AG10803 (cell line): Measurements from ENCODE around the gene AUH.

Experiments
- DNase-seq: peaks from one replicate; pipeline ENCODE4 v3.0.0; 2010; ENCODE audit warnings: low read depth
- H3K4me3 ChIP-seq: 2 replicates; pipeline ENCODE4 v1.5.1; 2011; ENCODE audit warnings: mild to moderate bottlenecking, low read length, control low read depth
- TF ChIP-seq, protein P1 (sequence below): conservative IDR thresholded peaks from 2 replicates; pipeline ENCODE4 v1.5.1; 2011; ENCODE audit warnings: mild to moderate bottlenecking, low read length, control low read depth, inconsistent platforms

The AUH gene

DNA sequence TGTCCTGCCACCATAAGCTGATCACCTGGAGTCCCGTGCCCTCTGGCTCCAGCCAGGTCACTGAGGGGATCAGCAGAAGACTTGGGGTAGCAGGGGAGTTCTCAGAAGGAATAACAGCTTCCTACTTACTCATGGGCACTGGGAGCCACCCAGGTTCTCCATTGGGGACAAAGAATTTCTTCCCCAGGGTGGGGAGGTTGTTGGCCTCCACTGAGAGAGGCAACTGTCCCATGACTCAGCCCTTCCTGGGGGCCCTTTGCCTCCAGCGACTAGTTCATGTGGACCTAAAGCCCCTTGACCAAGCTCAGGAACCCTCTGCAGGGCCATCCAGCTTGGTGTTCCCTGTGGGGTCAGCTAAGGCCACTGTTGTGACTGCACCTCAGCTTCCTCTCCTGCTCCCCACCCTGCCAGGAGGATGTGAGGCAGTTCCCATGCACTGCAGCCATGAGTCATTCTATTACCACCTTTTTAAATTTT, 175.0 kb downstream of the AUH start:
- H3K4me3 ChIP-seq: no peak overlapping the region
- no peak for DNase-seq
- TF ChIP-seq, protein P1, sequence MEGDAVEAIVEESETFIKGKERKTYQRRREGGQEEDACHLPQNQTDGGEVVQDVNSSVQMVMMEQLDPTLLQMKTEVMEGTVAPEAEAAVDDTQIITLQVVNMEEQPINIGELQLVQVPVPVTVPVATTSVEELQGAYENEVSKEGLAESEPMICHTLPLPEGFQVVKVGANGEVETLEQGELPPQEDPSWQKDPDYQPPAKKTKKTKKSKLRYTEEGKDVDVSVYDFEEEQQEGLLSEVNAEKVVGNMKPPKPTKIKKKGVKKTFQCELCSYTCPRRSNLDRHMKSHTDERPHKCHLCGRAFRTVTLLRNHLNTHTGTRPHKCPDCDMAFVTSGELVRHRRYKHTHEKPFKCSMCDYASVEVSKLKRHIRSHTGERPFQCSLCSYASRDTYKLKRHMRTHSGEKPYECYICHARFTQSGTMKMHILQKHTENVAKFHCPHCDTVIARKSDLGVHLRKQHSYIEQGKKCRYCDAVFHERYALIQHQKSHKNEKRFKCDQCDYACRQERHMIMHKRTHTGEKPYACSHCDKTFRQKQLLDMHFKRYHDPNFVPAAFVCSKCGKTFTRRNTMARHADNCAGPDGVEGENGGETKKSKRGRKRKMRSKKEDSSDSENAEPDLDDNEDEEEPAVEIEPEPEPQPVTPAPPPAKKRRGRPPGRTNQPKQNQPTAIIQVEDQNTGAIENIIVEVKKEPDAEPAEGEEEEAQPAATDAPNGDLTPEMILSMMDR: no peak

DNA sequence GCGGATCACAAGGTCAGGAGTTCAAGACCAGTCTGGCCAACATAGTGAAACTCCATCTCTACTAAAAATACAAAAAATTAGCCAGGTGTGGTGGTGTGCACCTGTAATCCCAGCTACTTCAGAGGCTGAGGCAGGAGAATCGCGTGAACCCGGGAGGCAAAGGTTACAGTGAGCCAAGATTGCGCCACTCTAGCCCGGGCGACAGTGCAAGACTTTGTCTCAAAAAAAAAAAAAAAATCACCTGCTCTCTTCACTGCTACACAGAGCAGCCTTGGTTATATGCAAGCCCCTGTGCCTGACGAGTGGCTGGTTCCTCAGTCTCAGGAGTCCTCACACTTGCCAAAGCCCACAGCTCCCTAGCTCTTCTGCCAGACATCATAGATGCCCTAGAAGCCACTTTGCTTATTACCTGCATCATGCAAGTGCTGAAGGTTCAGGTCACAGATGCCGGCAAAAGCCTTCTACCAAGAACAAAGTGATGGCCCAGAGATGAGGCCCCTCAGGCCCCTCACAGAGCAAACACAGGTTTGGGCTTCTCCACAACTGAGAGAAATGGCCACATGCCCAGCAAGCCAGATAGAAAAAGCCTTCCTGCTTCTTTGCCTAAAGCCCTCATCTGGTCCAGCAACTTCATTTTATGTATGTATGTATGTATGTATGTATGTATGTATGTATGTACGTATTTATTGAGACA, 176.4 kb downstream of the AUH start:
- H3K4me3 ChIP-seq: no peak overlapping the region
- no peak for DNase-seq
- TF ChIP-seq, protein P1: no peak

DNA sequence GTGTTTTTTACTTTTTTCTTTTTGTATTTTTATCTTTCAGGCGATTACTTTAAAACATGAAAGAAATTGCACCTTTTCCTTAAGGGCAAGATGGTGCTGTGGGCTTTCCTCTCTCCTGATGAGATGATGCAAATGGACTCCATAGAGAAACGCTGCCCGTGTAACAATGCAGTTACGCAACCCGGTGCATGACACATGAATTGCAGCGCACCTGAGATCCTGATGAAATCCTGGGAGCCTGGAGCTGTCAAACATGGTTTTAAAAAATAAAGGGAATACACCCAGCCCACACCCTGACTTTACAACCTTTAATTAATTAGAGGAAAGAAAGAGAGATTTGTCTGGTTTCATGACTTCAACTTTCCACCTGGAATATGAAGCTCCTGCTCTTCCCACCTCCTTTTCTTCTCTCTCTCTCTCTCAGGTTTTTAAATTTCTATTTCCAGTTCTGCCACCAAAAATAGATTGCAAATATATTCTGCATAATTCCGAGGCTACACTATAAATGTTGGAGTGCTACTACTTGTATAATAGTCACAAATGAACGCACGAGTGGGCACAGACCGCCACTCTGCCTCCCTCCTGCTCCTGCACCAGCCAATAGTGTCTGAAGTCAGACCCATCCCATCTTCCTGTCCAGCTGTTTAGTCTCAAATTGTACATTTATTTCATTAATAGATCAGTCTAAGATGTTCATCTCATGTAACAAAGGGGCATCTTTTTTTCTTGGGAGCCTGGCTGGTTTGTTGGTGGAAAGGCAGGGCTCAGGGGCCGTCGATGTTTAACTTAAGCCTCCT, 179.1 kb downstream of the AUH start:
- no peak overlapping the region for H3K4me3 ChIP-seq
- no peak for DNase-seq

GRCh38 chr9:91181541-91181940, 180.2 kb downstream of the AUH start:
- no peak for DNase-seq
- H3K4me3 ChIP-seq: no peak overlapping the region
- TF ChIP-seq, protein P1: no peak

More for the DNA sequence above, 179.1 kb downstream of the AUH start:
- TF ChIP-seq, protein P1: no peak

DNA sequence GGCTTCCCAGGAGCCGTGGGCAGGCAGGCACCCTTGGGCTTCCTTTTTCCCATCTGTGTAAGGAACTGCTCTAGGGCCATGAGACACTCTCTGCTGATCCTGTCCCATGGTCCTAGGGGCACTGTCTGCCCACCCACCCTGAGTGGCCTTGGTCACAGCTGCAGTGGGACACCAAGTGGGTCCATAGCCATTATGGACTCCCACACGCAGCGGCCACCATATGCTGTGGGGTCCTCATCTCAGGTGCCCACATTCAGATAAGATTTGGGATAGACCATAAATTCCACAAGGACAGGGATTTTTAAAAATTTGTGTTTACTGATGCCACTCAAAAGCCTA, 180.8 kb downstream of the AUH start:
- no peak overlapping the region for H3K4me3 ChIP-seq
- DNase-seq: no peak
- TF ChIP-seq, protein P1: no peak

DNA sequence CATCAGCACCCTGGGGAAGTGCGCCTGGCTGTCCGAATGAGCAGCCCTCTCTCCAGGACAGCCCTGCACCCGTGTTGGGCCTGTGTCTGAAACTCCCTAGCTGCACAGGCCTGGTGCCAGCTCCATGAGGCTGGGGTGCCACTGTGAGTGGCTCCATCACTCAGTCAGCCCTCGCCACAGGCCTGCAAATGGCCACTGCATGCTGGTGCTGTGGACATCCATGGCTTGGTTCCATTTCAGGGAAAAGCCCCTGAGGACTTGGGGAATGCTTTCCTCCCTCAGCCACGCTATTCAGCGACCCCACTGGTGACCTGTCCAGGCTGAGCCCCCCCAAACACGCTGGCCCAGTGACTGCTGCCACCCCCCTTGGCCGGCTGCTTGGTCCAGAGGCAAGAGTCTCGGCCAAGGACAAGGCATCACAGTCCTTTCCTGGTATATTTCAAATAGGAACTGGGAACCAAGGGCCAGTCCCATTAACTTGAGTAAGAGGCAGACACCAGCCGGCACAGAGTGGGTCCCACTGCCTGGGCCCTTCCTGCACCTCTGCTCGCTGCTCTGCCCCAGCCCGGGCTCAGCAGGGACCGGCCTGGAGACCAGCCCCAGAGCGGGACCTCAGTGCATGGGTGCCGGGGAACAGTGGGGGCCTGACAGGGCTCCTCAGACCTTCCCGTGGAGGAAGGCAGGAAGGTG, 181.3 kb downstream of the AUH start:
- no peak overlapping the region for H3K4me3 ChIP-seq
- TF ChIP-seq, protein P1: no peak
- DNase-seq: no peak
